ENCODE data around the gene SLF2.

SLF2 gene

GRCh38 chr10:100986952-100987684 is 74.4 kb downstream of the SLF2 start, which contains the start of the genes MRPL43 and TWNK:
Gene MRPL43, minus strand, starts transcription at chr10:100987497. Its CDS starts 54 bp downstream, at chr10:100987443.
Gene TWNK, plus strand, starts transcription at chr10:100987543. Its CDS starts 668 bp downstream, at chr10:100988211.
- DNase-seq (ENCODE audit: extremely low read depth, low read depth): no peak
- no peak for TF ChIP-seq CTCF (IDR thresholded peaks at IDR 0.05; ENCODE audit: low read depth, low read length, missing control alignments)
- peak within 1 kb of the TSS; percentile 84 for H3K4me3 ChIP-seq (replicated peaks; ENCODE audit: low read depth, low read length)

GRCh38 chr10:100987685-100988049 is 74.9 kb downstream of the SLF2 start:
- H3K4me3 ChIP-seq (replicated peaks; ENCODE audit: low read depth, low read length): peak overlapping the region; percentile 84
- no peak for TF ChIP-seq CTCF (IDR thresholded peaks at IDR 0.05; ENCODE audit: low read depth, low read length, missing control alignments)
- DNase-seq (ENCODE audit: extremely low read depth, low read depth): no peak

GRCh38 chr10:100988166-100988565 is 75.4 kb downstream of the SLF2 start:
- no peak for TF ChIP-seq CTCF (IDR thresholded peaks at IDR 0.05; ENCODE audit: low read depth, low read length, missing control alignments)
- peak overlapping the region; percentile 84 for H3K4me3 ChIP-seq (replicated peaks; ENCODE audit: low read depth, low read length)
- DNase-seq (ENCODE audit: extremely low read depth, low read depth): no peak

- DNase-seq (ENCODE audit: extremely low read depth, low read depth): no peak
- H3K4me3 ChIP-seq (replicated peaks; ENCODE audit: low read depth, low read length): peak overlapping the region; percentile 84
- no peak for TF ChIP-seq CTCF (IDR thresholded peaks at IDR 0.05; ENCODE audit: low read depth, low read length, missing control alignments)
These were observed 76.3 kb downstream of the SLF2 start for GRCh38 chr10:100989088-100989487.

- peak; percentile 67 for TF ChIP-seq CTCF (IDR thresholded peaks at IDR 0.05; ENCODE audit: low read depth, low read length, missing control alignments)
- no peak overlapping the region for H3K4me3 ChIP-seq (replicated peaks; ENCODE audit: low read depth, low read length)
- DNase-seq (ENCODE audit: extremely low read depth, low read depth): no peak
These were observed 81.4 kb downstream of the SLF2 start for GRCh38 chr10:100993986-100994708.

- no peak overlapping the region for H3K4me3 ChIP-seq (replicated peaks; ENCODE audit: low read depth, low read length)
- no peak for TF ChIP-seq CTCF (IDR thresholded peaks at IDR 0.05; ENCODE audit: low read depth, low read length, missing control alignments)
- DNase-seq (ENCODE audit: extremely low read depth, low read depth): no peak
These were observed 82.4 kb downstream of the SLF2 start for GRCh38 chr10:100995181-100995580.
